BLaER1 (cell line): Measurements from ENCODE around the gene DSG3.

ENCODE experiments used
- H3K27ac ChIP-seq: shearing (Covaris generic); formaldehyde crosslinking; 2 replicates; pipeline ENCODE4 v1.8.1; 2022
- H3K27me3 ChIP-seq: shearing (Covaris generic); formaldehyde crosslinking; 2 replicates; pipeline ENCODE4 v1.8.1; 2022
- H3K36me3 ChIP-seq: shearing (Covaris generic); formaldehyde crosslinking; 2 replicates; pipeline ENCODE4 v1.8.1; 2022
- H3K4me1 ChIP-seq: shearing (Covaris generic); formaldehyde crosslinking; 2 replicates; pipeline ENCODE4 v1.8.1; 2022
- H3K4me2 ChIP-seq: shearing (Covaris generic); formaldehyde crosslinking; 2 replicates; pipeline ENCODE4 v1.8.1; 2022
- H3K4me3 ChIP-seq: shearing (Covaris generic); formaldehyde crosslinking; 2 replicates; pipeline ENCODE4 v1.8.1; 2022
- H3K9ac ChIP-seq: shearing (Covaris generic); formaldehyde crosslinking; 2 replicates; pipeline ENCODE4 v1.8.1; 2022
- H3K9me3 ChIP-seq: shearing (Covaris generic); formaldehyde crosslinking; 2 replicates; pipeline ENCODE4 v1.8.1; 2022
- H4K20me1 ChIP-seq: shearing (Covaris generic); formaldehyde crosslinking; 2 replicates; pipeline ENCODE4 v1.8.1; 2022
- Cebpa-rat ChIP-seq: shearing (Covaris generic); IDR thresholded peaks from 2 replicates; pipeline ENCODE4 v1.8.1; 2022

DSG3 gene

DNA sequence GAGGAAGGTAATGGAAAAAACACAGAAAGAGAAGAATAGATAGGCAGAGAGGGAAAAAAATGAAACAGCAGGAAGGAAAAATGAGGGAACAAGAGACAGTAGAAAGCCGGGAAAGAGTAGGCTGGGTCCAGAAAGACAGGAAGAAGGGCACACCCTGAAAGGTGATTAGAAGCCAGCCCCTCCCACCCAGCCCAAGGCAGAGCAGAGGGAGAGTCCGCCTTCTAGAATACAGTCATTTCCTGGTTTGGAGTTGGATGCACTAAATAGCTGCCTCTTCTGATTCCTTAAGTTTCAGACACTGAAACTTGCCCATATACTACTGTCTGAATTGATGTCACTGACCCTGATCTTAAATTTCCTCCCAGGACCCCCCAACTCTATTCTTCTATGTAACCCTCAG lies 17.9 kb upstream of the DSG3 start:
- Histone ChIP-seq H3K4me3 (no peak overlapping the region), H3K4me2 (no peak overlapping the region), H3K27me3 (no peaks in the 10 kb centered on the region), H3K9me3 (no peaks in the 10 kb centered on the region), H3K9ac (no peak overlapping the region), H3K27ac (no peak overlapping the region), H3K36me3 (no peaks in the 10 kb centered on the region), H4K20me1 (no peaks in the 10 kb centered on the region), H3K4me1 (no peaks in the 10 kb centered on the region)
- TF ChIP-seq Cebpa-rat, result no peak

DNA sequence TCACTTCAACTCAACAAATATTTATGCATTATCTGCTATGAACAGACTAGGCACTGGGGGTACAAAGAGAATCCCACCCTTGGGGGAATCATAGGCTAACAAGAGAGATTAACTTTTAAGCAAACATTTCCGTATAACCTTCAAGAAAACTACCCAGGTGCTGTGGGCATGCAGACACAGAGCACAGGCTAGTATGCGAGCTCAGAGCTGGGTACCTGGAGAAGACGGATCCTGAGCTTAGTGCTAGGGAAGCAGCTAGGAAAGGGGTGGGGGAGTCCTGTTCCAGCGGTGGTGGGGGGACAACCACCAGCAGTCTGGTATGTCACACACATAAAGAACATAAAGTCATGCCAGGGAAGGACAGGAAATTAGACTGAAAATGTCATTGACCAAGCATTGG lies 17.5 kb upstream of the DSG3 start:
- Histone ChIP-seq H3K36me3 (no peaks in the 10 kb centered on the region), H3K4me3 (no peak overlapping the region), H3K27ac (no peak overlapping the region), H4K20me1 (no peaks in the 10 kb centered on the region), H3K4me2 (no peak overlapping the region), H3K9me3 (no peaks in the 10 kb centered on the region), H3K4me1 (no peaks in the 10 kb centered on the region), H3K27me3 (no peaks in the 10 kb centered on the region), H3K9ac (no peak overlapping the region)
- TF ChIP-seq Cebpa-rat, result no peak

DNA sequence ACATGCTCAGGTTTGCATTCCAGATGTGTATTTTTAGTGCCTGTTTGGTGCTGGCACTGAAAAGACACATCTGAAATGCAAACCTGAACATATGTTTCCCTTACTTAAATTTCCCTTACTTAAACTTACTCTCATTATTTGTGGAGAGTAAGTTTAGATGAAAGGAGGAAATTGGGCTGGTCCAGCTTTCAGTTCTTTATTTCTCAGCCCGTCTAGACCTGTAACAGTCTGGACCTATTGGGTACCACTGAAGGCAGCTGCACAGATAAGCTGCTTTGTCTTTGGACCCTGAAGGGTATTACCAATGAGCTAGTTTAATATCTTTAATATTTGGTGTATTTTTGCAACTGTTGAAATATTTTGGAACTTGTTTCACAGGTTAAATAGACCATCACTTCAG lies 17.0 kb upstream of the DSG3 start:
- no peak overlapping the region for H3K4me2 ChIP-seq
- no peak overlapping the region for H3K27ac ChIP-seq
- H3K9ac ChIP-seq, result no peak overlapping the region
- no peaks in the 10 kb centered on the region for H3K36me3 ChIP-seq
- no peaks in the 10 kb centered on the region for H3K27me3 ChIP-seq
- no peaks in the 10 kb centered on the region for H3K9me3 ChIP-seq
- no peaks in the 10 kb centered on the region for H3K4me1 ChIP-seq
- no peaks in the 10 kb centered on the region for H4K20me1 ChIP-seq
- no peak overlapping the region for H3K4me3 ChIP-seq
- TF ChIP-seq Cebpa-rat, result no peak

DNA sequence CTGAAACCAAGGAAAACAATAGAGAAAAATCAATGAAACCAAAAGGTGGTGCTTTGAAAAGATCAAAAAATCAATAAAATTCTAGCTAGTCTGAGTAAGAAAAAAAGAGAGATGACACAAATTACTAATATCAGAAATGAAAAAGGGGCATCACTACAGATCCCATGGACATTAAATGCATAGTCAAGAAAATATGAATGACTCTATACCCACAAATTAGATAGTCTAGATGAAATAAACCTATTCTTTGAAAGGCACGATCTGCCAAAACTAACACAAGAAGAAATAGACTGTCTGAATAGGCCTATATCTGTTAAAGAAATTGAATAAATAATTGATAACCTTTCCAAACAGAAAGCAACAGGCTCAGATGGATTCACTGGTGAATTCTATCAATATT lies 15.2 kb upstream of the DSG3 start:
- TF ChIP-seq Cebpa-rat, result no peak
- Histone ChIP-seq H3K9ac (no peak overlapping the region), H3K4me1 (no peaks in the 10 kb centered on the region), H3K36me3 (no peaks in the 10 kb centered on the region), H3K4me2 (no peak overlapping the region), H3K4me3 (no peak overlapping the region), H3K9me3 (no peaks in the 10 kb centered on the region), H3K27me3 (no peaks in the 10 kb centered on the region), H3K27ac (no peak overlapping the region), H4K20me1 (no peaks in the 10 kb centered on the region)

DNA sequence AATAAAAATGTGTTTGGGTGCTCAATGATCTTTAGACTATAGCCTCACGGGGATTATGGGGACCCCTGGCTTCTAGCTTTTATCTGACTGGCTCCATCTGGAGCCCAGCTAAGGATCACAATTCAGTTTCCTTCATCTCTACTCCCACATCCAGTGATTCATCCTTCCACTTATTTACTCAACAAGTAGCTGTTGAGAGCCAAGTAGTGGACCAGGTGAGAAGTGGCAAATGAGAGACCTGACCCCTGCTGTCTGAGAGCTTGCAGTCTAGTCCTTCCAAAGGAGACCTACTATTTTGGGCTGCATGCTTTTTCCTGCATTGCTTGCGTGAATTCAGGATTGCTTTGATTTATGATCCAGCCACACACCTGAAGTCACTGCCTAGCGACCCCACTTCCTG lies 10.7 kb upstream of the DSG3 start:
- Histone ChIP-seq H3K27me3 (no peaks in the 10 kb centered on the region), H4K20me1 (no peaks in the 10 kb centered on the region), H3K4me1 (no peaks in the 10 kb centered on the region), H3K9me3 (no peaks in the 10 kb centered on the region), H3K9ac (no peak overlapping the region), H3K36me3 (no peaks in the 10 kb centered on the region), H3K27ac (no peak overlapping the region), H3K4me3 (no peak overlapping the region), H3K4me2 (no peak overlapping the region)
- TF ChIP-seq Cebpa-rat, result no peak

DNA sequence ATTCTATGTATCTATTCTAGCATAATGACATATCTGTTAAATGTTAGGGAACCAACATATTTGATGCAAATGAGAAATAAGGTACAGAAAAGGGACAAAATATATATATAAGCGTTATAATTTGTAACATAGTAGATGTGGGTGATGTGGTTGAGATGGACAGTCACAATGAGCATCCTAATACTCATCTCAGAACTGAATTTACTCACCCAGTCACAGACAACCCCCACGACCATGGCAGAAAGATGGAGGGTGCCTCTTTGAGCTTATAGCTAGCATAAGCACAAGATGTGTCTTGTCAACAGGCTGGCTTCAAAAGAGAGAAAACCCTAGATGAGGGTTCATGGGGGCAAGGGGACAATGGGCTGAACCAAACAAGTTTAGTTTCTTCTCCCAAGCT lies 9.1 kb upstream of the DSG3 start:
- H3K9me3 ChIP-seq, result no peaks in the 10 kb centered on the region
- no peak overlapping the region for H3K4me2 ChIP-seq
- TF ChIP-seq Cebpa-rat, result no peak
- H3K9ac ChIP-seq, result no peak overlapping the region
- H3K36me3 ChIP-seq, result no peaks in the 10 kb centered on the region
- no peaks in the 10 kb centered on the region for H3K27me3 ChIP-seq
- no peaks in the 10 kb centered on the region for H4K20me1 ChIP-seq
- no peaks in the 10 kb centered on the region for H3K4me1 ChIP-seq
- H3K4me3 ChIP-seq, result no peak overlapping the region
- H3K27ac ChIP-seq, result no peak overlapping the region

DNA sequence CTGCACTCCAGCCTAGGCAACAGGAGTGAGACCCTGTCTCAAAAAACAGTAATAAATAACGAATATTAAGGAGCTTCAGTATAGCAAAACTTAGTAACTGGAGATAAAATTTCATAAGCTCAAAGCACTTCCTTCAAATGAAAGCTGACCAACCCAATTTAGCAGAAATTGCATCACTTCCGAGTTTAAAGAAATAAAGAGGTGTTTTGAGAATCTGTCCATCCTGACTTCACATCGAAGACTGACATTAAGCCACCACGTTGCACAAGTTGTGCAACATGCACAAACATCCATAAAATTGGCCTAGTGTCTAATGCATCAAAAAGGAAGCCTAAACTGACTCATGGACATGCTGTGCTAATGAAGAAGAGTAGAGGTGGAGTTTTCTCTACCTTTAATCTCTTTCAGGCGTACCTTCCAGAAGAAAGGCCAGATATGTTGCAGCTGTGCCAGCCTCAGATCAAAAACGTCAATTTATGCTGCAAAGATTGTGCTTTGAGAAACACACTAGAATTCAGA lies 7.7 kb upstream of the DSG3 start:
- Histone ChIP-seq H3K4me1 (no peaks in the 10 kb centered on the region), H3K4me2 (no peak overlapping the region), H3K27ac (no peak overlapping the region), H3K9ac (no peak overlapping the region), H3K27me3 (no peaks in the 10 kb centered on the region), H3K4me3 (no peak overlapping the region), H3K36me3 (no peaks in the 10 kb centered on the region), H3K9me3 (no peaks in the 10 kb centered on the region), H4K20me1 (no peaks in the 10 kb centered on the region)
- no peak for TF ChIP-seq Cebpa-rat

DNA sequence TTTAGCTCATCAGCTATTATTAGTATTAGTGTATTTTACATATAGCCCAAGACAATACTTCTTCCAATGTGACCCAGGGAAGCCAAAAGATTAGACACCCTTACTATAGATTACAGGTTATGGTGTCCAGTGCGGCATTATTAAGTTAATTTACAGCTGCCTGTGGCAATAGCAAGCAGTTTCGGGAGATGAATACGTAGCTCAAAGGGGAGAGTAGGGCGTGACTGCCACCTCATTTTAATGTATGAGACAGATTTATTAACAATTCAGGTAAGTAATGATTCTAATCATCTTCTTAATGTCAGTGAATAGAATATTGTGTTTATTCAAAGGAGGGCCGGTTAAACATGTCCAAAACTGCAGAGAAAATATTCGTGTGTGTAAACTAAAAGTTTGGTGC lies 6.8 kb upstream of the DSG3 start:
- Histone ChIP-seq H3K9me3 (no peaks in the 10 kb centered on the region), H3K4me1 (no peaks in the 10 kb centered on the region), H4K20me1 (no peaks in the 10 kb centered on the region), H3K27ac (no peak overlapping the region), H3K36me3 (no peaks in the 10 kb centered on the region), H3K4me2 (no peak overlapping the region), H3K4me3 (no peak overlapping the region), H3K27me3 (no peaks in the 10 kb centered on the region), H3K9ac (no peak overlapping the region)
- TF ChIP-seq Cebpa-rat, result no peak

DNA sequence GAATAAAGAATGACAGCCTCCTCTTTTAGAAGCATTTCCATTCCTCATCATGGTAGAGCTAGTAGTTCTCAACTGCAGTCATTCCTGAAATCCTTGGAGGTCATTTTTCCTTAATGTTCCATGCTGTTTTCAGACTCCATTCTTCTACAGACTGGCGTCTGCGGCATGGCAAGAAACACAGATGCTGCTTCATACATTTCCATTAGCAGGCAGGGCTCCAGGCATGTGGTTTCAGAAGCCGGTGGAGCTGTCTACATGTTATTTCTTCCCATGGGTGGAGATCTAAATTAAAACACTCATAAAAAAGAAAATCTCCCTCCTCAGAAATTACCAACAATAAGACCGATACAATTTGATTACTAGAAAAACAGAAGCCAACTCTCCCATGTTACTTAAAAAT lies 6.0 kb upstream of the DSG3 start:
- no peaks in the 10 kb centered on the region for H3K36me3 ChIP-seq
- no peaks in the 10 kb centered on the region for H3K27me3 ChIP-seq
- H4K20me1 ChIP-seq, result no peaks in the 10 kb centered on the region
- no peak overlapping the region for H3K27ac ChIP-seq
- TF ChIP-seq Cebpa-rat, result no peak
- H3K4me3 ChIP-seq, result no peak overlapping the region
- H3K4me2 ChIP-seq, result no peak overlapping the region
- H3K4me1 ChIP-seq, result no peaks in the 10 kb centered on the region
- no peaks in the 10 kb centered on the region for H3K9me3 ChIP-seq
- no peak overlapping the region for H3K9ac ChIP-seq

DNA sequence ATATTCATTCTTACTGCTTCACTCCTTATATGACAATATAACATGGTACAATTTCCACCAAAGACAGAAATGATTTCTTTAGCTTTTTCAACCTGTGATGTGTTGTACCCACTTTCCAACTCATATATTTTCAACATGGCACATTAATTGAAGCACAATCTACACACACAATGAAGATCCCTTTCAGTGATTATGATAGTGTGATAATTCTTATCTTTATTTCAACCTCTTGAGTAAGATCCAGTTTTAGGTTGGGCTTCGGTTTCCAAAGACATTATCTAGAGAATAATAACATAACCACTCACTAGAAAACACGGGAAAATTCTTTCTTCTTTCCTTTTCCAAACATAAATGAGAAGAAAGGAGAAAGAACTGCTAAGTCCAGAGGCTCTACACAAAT lies 3.4 kb upstream of the DSG3 start:
- Histone ChIP-seq H3K4me3 (no peak overlapping the region), H3K9ac (no peak overlapping the region), H4K20me1 (no peaks in the 10 kb centered on the region), H3K9me3 (no peaks in the 10 kb centered on the region), H3K27me3 (no peaks in the 10 kb centered on the region), H3K36me3 (no peaks in the 10 kb centered on the region), H3K4me2 (no peak overlapping the region), H3K4me1 (no peaks in the 10 kb centered on the region), H3K27ac (no peak overlapping the region)
- TF ChIP-seq Cebpa-rat, result no peak

DNA sequence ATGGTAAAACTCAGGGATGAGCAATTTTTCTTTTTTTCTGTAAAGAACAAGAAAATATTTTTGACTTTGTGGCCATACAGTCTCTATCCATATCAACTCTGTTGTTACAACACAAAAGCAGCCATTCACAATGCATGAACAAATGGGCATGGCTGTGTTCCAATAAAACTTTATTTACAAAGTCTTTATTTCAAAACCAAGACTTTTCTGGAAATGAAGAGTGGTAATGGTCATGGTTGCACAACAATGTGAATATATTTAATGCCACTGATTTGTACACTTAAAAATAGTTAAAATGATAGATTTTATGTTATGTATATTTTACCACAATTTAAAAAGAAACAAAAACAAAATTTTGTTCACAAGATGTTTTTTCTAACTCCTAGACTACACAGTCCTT lies 1.6 kb upstream of the DSG3 start:
- H3K4me3 ChIP-seq, result no peak overlapping the region
- no peaks in the 10 kb centered on the region for H3K9me3 ChIP-seq
- H3K9ac ChIP-seq, result no peak overlapping the region
- H3K4me1 ChIP-seq, result no peaks in the 10 kb centered on the region
- no peaks in the 10 kb centered on the region for H4K20me1 ChIP-seq
- no peak overlapping the region for H3K27ac ChIP-seq
- no peaks in the 10 kb centered on the region for H3K36me3 ChIP-seq
- no peaks in the 10 kb centered on the region for H3K27me3 ChIP-seq
- TF ChIP-seq Cebpa-rat, result no peak
- H3K4me2 ChIP-seq, result no peak overlapping the region
